Posterior vena cava (tissue), 2 donors: Measurements from ENCODE around the gene FDXR. TPM values are rescaled to one million over a fixed set of nuclear protein-coding genes. Genes with fewer than 3 reads are reported as not detected.

Experiments used
- DNase-seq: peaks from one replicate; pipeline ENCODE4 v3.0.0-alpha.2; 2020; ENCODE audit warnings: low spot score
- intact Hi-C, 2 donors: fragments of 100-400 bp; cut with DNase I; formaldehyde crosslinking; loops; one replicate each; pipeline versions ENCODE4 v1.14.1 to v1.14.2; 2022 to 2023
- total RNA-seq, 2 donors: library from RNA; stranded (reverse); fragmentation: NEBNext Ultra II Directional; extraction: Animal tissue kit (Norgen Biotek cat#: 25700); gene quantifications; one replicate each; pipeline ENCODE4 v1.2.1, GENCODE V29; 2021
- donor health status: DM: yes; HTN: yes; CAD: no.
- donor health status: DM: yes; HTN: yes; CAD: no.

The FDXR gene
- total RNA-seq, 2 donors from 2014 or later = 3.3 to 6.2 TPM

DNA sequence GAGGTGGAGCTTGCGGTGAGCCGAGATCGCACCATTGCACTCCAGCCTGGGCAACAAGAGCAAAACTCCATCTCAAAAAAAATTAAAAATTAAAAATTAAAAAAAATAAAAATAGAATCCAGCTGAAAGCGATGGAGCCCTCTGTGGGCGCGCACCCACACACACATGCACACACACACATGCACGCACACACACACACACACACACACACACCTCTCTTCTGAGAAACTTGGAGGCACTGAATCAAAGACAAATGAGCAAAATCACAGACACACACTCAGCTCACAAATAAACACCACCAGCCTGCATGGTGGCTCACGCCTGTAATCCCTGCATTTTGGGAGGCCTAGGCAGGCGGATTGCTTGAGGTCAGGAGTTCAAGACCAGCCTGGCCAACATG, 30.2 kb upstream of the FDXR start:
- intact Hi-C loops = no loop called here
- DNase-seq = no peak

DNA sequence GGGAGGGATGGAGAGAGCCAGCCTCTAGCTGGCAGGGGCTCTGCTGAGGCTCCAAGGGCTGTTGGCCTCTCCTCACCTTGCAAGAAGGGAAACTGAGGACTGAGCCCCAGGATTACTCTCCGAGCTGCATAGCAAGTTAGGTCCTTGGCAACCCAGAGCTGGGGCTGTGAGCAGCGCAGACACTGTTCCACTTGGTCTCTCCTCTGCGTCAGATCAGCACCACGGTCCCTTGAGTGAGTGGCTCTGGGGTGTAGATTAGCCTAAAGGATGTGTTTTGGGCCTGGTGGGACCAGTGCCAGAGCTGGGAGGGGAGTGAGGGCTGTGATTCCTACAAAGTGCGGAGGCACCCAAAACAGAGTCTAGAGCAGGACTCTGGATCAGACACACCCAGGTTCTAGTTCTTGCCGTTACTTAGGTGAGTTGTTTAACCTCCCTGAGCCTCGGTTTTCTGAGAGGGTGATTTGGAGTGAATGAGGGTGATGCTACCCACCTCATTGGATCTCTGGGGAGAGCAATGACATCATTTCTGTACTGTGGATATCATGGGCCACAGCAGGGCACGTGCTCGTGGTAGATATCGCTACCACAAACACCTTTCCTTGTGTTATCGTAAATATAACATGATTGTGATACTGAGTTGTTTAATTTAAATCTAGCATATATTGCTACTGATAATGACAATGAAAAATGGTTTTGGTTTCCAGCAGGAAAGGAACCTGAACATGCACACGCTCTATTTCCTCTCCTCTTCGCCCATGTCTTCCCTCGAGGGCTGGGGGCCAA, 28.8 kb upstream of the FDXR start:
- intact Hi-C loops = no loop called here

GRCh38 chr17:74900208-74900607, 27.4 kb upstream of the FDXR start:
- intact Hi-C loops = no loop called here
- DNase-seq = no peak

More for the DNA sequence above, 28.8 kb upstream of the FDXR start:
- DNase-seq = no peak

DNA sequence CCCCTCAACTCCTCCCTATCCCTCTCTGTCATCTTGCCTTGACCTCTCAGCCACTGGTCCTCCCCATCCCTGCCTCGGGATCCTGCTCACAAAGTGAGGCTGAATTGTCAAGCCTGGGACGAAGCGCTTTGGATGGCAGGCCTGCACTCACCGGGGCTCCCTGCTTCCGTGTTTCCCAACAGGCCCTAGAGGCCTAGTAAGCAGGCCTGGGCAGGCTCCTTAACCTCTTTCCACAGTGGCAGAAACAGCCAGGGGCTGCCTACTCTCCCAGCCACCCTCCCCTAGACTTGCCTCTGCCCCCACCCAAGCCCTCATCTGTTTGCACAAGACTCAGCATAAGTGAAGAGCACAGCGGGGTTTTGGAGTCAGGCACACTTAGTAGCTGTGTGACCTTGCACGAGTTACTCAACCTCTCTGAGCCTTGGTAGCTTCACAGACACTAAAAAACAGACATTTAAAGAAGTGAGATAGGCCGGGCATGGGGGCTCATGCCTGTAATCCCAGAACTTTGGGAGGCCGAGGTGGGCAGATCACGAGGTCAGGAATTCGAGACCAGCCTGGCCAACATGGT, 25.7 kb upstream of the FDXR start:
- intact Hi-C loops = no loop called here
- no peak for DNase-seq

GRCh38 chr17:74893936-74894671, 21.3 kb upstream of the FDXR start:
- intact Hi-C loops = no loop called here
- no peak for DNase-seq

DNA sequence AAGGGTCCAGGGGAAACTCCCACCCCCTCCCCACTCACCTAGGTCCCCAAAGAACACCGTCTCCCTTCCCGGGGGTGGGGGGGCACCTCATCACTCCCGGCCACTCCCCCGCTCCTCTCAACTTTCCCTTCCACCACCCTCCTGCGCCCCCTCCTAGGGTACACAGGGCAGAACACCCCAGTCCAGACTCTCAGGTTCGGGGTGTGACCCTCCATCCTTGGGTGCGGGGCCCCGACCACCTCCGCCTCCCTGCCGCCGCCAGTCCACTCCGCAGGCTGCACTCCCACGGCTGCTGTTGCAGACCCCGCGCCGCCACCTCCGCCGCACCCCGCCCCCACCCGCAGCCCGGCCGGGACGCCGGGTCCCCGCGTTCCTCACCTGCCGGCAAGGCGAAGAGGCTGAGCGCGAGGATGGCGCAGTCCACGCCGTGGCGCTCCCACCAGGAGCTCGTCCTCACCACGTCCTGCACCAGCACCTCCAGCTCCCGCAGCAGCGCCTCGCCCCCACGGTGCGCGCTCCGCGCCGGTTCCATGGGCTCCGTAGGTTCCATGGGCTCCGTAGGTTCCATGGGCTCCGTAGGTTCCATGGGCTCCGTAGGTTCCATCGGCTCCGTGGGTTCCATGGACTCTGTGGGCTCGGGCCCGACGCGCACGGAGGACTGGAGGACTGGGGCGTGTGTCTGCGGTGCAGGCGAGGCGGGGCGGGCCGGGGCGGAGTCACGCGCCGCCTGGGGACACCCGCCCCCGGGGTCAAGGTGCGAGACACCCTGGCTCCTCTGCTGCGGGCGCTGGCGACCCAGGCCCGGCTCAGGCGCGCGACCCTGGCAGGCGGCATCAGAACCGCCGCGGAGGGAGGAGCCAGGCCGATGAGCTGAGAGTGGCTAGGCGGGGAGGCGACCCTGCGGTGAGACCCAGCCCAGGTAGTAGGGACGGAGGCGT, 20.4 kb upstream of the FDXR start, which contains the start of gene FADS6:
Gene FADS6, minus strand, starts transcription at position 660 of the 938 bp plus-strand sequence. Its CDS starts 38 bp downstream, at position 622.
- no peak for DNase-seq
- intact Hi-C loops = no loop called here

GRCh38 chr17:74892013-74892841, 19.4 kb upstream of the FDXR start:
- intact Hi-C loops = no loop called here
- DNase-seq = no peak

DNA sequence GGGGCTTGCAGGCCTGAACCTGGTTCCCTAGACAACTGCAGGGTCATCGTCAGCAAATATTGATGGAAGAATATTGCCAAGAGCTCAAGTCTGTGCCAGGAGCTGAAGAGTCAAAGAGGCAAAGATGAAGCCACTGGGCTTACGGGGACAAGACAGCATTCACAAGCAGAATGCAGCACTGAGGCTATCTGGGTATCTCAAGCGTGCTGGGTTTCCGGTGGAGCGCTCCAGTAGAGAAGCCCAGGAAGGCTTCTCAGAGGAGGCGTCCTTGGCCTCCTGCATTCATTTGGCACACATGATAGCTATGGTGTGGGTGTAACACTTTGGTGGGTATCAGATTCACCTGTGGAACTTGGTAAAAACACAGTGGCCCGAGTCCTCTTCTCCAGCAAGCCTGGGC, 17.8 kb upstream of the FDXR start:
- DNase-seq = no peak
- intact Hi-C loops = no loop called here

DNA sequence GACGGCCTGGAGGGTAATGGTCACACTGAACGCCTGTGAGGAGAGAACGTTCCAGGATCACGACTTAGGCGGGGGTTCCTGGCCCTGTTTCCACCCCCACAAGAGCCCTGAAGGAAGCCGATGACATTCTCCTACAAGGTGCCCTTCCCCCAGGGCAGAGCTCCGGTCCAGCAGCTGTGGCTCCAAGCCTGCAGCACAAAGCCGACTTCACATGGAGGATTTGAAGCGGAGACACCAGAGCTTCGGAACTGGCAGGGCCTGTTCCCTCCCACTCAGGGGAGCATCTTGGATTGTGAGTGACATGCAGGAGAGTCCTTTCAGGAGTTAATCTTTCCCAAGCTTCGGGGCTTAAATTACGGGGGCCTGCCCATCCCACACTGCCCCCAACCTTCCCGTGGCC, 15.7 kb upstream of the FDXR start:
- intact Hi-C loops = no loop called here
- no peak for DNase-seq

GRCh38 chr17:74883241-74883745, 10.5 kb upstream of the FDXR start:
- intact Hi-C loops = no loop called here
- no peak for DNase-seq

DNA sequence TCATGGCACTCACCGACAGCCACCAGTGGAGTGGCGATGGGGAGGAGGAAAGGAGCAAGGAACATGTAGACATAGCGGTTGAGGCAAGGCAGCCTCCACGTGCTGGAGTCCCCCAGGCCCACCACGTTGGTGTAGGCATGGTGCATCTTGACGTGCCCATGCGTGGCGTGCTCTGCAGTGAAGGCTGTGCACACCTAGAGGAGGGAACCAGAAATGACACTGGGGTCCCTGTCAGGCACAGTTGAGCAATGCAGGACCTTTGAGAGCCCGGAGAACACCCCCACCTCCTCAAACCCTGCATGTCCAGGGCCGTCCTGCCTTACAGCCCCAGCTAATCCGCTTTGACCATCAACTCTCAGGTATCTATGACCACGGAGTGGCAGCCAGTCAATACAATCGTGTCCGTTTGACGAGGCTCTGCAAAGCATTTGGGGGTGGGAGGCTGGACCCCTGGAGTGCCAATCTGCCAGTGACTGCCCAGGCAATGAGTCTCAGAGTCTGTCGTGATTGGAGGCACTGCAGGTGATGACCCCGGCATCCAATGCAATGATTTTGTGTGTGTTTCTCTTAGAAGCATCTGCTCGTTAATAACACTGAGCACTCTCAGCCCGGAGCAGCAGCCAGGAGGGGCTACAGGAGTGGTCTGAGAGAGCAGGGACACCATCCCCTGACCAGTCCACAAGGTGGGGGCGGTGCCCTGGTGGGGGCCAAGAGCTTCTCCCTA, 9.9 kb upstream of the FDXR start:
- no peak for DNase-seq
- intact Hi-C loops = no loop called here

DNA sequence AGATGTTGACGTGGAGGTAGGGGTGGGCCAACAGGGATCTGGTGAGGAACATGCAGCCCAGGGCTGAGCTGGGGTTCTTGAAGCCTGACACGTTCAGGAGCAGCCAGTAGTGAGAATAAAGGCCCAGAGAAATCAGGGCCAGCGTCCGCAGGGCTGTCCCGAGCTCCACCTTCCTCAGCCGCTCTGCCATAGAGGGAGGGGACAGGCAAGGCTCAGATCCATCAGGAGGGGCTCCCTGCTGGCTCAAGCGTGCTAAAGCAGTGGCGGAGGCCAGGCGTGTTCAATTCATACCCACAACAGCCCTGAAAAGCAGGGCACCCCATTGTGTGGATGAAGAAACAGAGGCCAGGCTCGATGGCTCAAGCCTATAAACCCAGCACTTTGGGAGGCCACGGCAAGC, 8.3 kb upstream of the FDXR start:
- no peak for DNase-seq
- intact Hi-C loops = no loop called here

GRCh38 chr17:74879308-74879707, 6.5 kb upstream of the FDXR start:
- intact Hi-C loops = no loop called here

DNA sequence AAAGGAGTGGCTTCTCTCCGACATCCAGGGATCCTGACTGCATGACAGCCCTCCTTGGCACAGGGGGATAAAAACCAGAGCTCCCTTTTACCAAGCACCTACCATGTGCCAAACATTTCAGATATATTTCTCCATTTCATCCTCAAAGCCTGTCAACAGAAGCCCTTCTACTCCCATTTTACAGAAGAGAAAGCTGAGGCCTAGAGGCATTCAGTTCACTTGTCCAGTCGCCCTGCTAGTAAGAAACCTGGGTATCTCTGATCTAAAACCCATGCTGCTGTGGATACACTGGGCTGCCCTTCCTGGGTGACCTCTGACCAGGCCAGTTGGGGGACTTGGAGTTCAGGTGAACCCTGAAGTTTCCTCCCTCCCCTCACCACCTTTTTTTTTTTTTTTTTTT, 5.9 kb upstream of the FDXR start:
- DNase-seq = no peak
- intact Hi-C loops = no loop called here

More at GRCh38 chr17:74879308-74879707, 6.5 kb upstream of the FDXR start:
- DNase-seq = no peak

DNA sequence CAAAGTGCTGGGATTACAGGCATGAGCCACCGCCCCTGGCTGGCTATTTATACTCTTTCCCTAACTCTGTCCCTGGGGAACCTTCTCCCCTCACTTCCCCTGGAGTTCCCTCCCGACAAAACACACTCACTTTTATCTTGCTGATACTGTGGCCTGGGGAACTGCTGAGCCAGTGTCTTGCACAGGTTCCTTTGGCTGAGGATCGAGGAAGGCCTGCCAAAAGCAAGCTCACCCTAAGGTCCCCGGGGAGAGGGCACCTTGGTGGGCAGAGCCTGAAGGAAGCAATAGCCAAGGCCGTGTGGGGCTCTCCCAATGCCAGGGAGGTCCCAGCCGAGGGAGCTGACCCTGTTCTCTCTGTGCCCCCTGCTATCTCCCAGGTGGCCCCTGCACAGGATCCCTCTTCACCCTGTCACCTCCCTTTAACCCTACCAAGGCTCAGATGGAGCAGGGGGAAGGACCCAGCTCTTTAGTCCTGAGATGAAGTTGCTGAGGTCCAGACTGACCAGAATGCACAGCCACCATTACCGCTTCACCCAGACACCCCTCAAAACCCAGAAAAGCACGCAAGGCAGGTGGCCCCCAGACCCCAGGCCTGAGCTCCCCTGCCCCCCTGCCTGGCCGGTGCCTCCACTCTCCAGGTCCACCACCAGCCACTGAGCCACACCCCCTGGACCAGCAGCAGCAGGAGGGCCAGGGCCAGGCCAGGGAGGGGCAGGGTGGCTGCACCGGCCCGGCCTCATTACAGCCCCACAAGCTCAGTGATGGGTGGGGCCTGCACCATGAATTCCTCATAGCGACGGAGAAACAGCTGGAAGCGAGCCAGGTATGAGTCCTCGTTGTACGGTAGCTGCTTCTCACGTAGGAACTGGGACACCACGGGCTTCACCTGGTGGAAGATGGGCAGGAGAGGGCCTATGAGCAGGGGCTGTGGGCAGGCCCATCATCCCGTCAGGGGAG, 5.1 kb upstream of the FDXR start:
- intact Hi-C loops = no loop called here

GRCh38 chr17:74875977-74876593, 3.3 kb upstream of the FDXR start:
- DNase-seq = no peak
- intact Hi-C loops = no loop called here

More for the DNA sequence above, 5.1 kb upstream of the FDXR start:
- no peak for DNase-seq
